Neural progenitor cell (in vitro differentiated cells): ENCODE results near the gene MARCHF3. TPM values are rescaled to one million over a fixed set of nuclear protein-coding genes. Genes with fewer than 3 reads are reported as not detected.

Experiments used
- DNase-seq: peaks from one replicate; pipeline ENCODE4 v3.0.0-alpha.2; 2016; ENCODE audit warnings: low spot score
- H2AFZ ChIP-seq: fragments of 200-600 bp; sonication (generic); replicated peaks from 2 replicates; pipeline ENCODE4 v1.6.1; 2016; ENCODE audit warnings: antibody characterized with exemption
- H3F3A ChIP-seq: fragments of 200-600 bp; sonication (generic); 2 replicates; pipeline ENCODE4 v1.6.1; 2016; ENCODE audit warnings: antibody characterized with exemption, low read depth
- H3K27ac ChIP-seq: fragments of 200-600 bp; sonication (generic); 2 replicates; pipeline ENCODE4 v1.5.1; 2016; ENCODE audit warnings: mild to moderate bottlenecking
- H3K27me3 ChIP-seq: fragments of 200-600 bp; sonication (generic); 2 replicates; pipeline ENCODE4 v1.6.1; 2016; ENCODE audit warnings: mild to moderate bottlenecking, moderate library complexity
- H3K36me3 ChIP-seq: fragments of 200-600 bp; sonication (generic); 2 replicates; pipeline ENCODE4 v1.5.1; 2016
- H3K4me1 ChIP-seq: fragments of 200-600 bp; sonication (generic); 2 replicates; pipeline ENCODE4 v1.6.1; 2016; ENCODE audit warnings: mixed run types
- H3K4me2 ChIP-seq: fragments of 200-600 bp; sonication (generic); 2 replicates; pipeline ENCODE4 v1.6.1; 2016
- H3K4me3 ChIP-seq: fragments of 200-600 bp; sonication (generic); 2 replicates; pipeline ENCODE4 v1.5.1; 2016
- H3K79me2 ChIP-seq: fragments of 200-600 bp; sonication (generic); 2 replicates; pipeline ENCODE4 v1.6.1; 2016; ENCODE audit warnings: low read depth
- H3K9ac ChIP-seq: fragments of 200-600 bp; sonication (generic); 2 replicates; pipeline ENCODE4 v1.6.1; 2016
- H3K9me3 ChIP-seq: fragments of 200-600 bp; sonication (generic); 2 replicates; pipeline ENCODE4 v1.5.1; 2016; ENCODE audit warnings: low read depth
- H4K20me1 ChIP-seq: fragments of 200-600 bp; sonication (generic); 2 replicates; pipeline ENCODE4 v1.6.1; 2016; ENCODE audit warnings: low read depth
- H3K27ac Mint-ChIP-seq: 3 replicates; pipeline ENCODE4 v1.8.0; 2021; ENCODE audit warnings: mixed read lengths
- H3K27me3 Mint-ChIP-seq: 2 replicates; pipeline ENCODE4 v1.8.0; 2022; ENCODE audit warnings: low read depth, mild to moderate bottlenecking, inconsistent platforms, moderate library complexity, mixed read lengths; ENCODE audit not compliant: insufficient read depth
- H3K36me3 Mint-ChIP-seq: 3 replicates; pipeline ENCODE4 v1.8.0; 2021; ENCODE audit warnings: mixed read lengths
- H3K4me1 Mint-ChIP-seq: 3 replicates; pipeline ENCODE4 v1.8.0; 2021; ENCODE audit warnings: mixed read lengths
- H3K4me3 Mint-ChIP-seq: 3 replicates; pipeline ENCODE4 v1.8.0; 2021; ENCODE audit warnings: mild to moderate bottlenecking, moderate library complexity, mixed read lengths
- H3K9me3 Mint-ChIP-seq: 3 replicates; pipeline ENCODE4 v1.8.0; 2020; ENCODE audit warnings: mixed read lengths
- CTCF ChIP-seq: fragments of 200-600 bp; sonication (generic); IDR thresholded peaks from 2 replicates; pipeline ENCODE4 v1.5.1; 2017; ENCODE audit warnings: antibody characterized with exemption, mild to moderate bottlenecking
- EZH2 ChIP-seq: fragments of 200-600 bp; sonication (generic); IDR thresholded peaks from 2 replicates; pipeline ENCODE4 v1.6.1; 2017; ENCODE audit warnings: antibody characterized with exemption, mild to moderate bottlenecking, moderate library complexity
- EZH2phosphoT487 ChIP-seq: fragments of 200-600 bp; sonication (generic); IDR thresholded peaks from 2 replicates; pipeline ENCODE4 v1.6.1; 2017; ENCODE audit warnings: antibody characterized with exemption
- total RNA-seq: library from RNA; depleted of rRNA; stranded (reverse); fragments of >200 nt; gene quantifications from 2 replicates; pipeline ENCODE4 v1.2.3, GENCODE V29; 2015; ENCODE audit warnings: low replicate concordance

Gene MARCHF3
- total RNA-seq, 1 donor from 2014 or later, result 6.1 TPM

- Histone ChIP-seq H3K4me1 (no peaks in the 10 kb centered on the region), H4K20me1 (no peaks in the 10 kb centered on the region), H3K79me2 (no peaks in the 10 kb centered on the region), H3K27ac (no peak overlapping the region), H3K4me2 (no peak overlapping the region), H3K9me3 (no peaks in the 10 kb centered on the region), H3K36me3 (no peaks in the 10 kb centered on the region), H3K9ac (no peak overlapping the region), H3K4me3 (no peak overlapping the region), H3K27me3 (no peaks in the 10 kb centered on the region), H2AFZ (no peak overlapping the region), H3F3A (no peaks in the 10 kb centered on the region)
- Mint-ChIP-seq H3K9me3 (no peaks in the 10 kb centered on the region), H3K27me3 (no peaks in the 10 kb centered on the region), H3K4me3 (no peak overlapping the region), H3K4me1 (no peaks in the 10 kb centered on the region), H3K36me3 (no peaks in the 10 kb centered on the region), H3K27ac (no peak overlapping the region)
- DNase-seq, result no peak
- no peak for TF ChIP-seq CTCF
- no peak for TF ChIP-seq EZH2phosphoT487
- TF ChIP-seq EZH2, result no peak
Observed at GRCh38 chr5:126938466-126938865, 91.9 kb downstream of the MARCHF3 start.

- Mint-ChIP-seq H3K9me3 (no peaks in the 10 kb centered on the region), H3K4me1 (no peaks in the 10 kb centered on the region), H3K27me3 (no peaks in the 10 kb centered on the region), H3K4me3 (no peak overlapping the region), H3K27ac (no peak overlapping the region), H3K36me3 (no peaks in the 10 kb centered on the region)
- Histone ChIP-seq H3K27me3 (no peaks in the 10 kb centered on the region), H2AFZ (no peak overlapping the region), H4K20me1 (no peaks in the 10 kb centered on the region), H3K4me3 (no peak overlapping the region), H3F3A (no peaks in the 10 kb centered on the region), H3K9ac (no peak overlapping the region), H3K36me3 (no peaks in the 10 kb centered on the region), H3K9me3 (no peaks in the 10 kb centered on the region), H3K4me2 (no peak overlapping the region), H3K27ac (no peak overlapping the region), H3K79me2 (no peaks in the 10 kb centered on the region), H3K4me1 (no peaks in the 10 kb centered on the region)
- DNase-seq, result no peak
- TF ChIP-seq EZH2phosphoT487 (no peak), CTCF (no peak), EZH2 (no peak)
Observed at GRCh38 chr5:126937771-126938170, 92.6 kb downstream of the MARCHF3 start.

GRCh38 chr5:126936775-126937418 lies 93.5 kb downstream of the MARCHF3 start:
- Histone ChIP-seq H3K79me2 (no peaks in the 10 kb centered on the region), H3K4me2 (no peak overlapping the region), H3F3A (no peaks in the 10 kb centered on the region), H3K27ac (no peak overlapping the region), H3K9me3 (no peaks in the 10 kb centered on the region), H2AFZ (no peak overlapping the region), H3K27me3 (no peaks in the 10 kb centered on the region), H3K4me3 (no peak overlapping the region), H3K9ac (no peak overlapping the region), H3K4me1 (no peaks in the 10 kb centered on the region), H3K36me3 (no peaks in the 10 kb centered on the region), H4K20me1 (no peaks in the 10 kb centered on the region)
- no peak for DNase-seq
- Mint-ChIP-seq H3K27me3 (no peaks in the 10 kb centered on the region), H3K4me1 (no peaks in the 10 kb centered on the region), H3K4me3 (no peak overlapping the region), H3K9me3 (no peaks in the 10 kb centered on the region), H3K27ac (no peak overlapping the region), H3K36me3 (no peaks in the 10 kb centered on the region)
- TF ChIP-seq EZH2phosphoT487 (no peak), CTCF (no peak), EZH2 (no peak)
